Thyroid gland (tissue), 4 donors: ENCODE results near the gene ACCSL. TPM values are rescaled to one million over a fixed set of nuclear protein-coding genes. Genes with fewer than 3 reads are reported as not detected.

ENCODE experiments used
- DNase-seq, 2 donors: peaks; one replicate each; pipeline ENCODE4 v3.0.0-alpha.2; 2019
- H3K27ac ChIP-seq, 3 donors: fragments of 200-600 bp; sonication (generic); 1 replicate in 2 of 3; 2 replicates in 1 of 3; pipeline ENCODE4 v1.5.1; 2016 to 2019; ENCODE audit warnings: mild to moderate bottlenecking in 1 of 3, moderate library complexity in 1 of 3
- H3K27me3 ChIP-seq: fragments of 200-600 bp; sonication (generic); one replicate; pipeline ENCODE4 v1.5.1; 2019
- H3K36me3 ChIP-seq, 2 donors: fragments of 200-600 bp; sonication (generic); one replicate each; pipeline ENCODE4 v1.5.1; 2016 to 2019
- H3K4me1 ChIP-seq, 2 donors: fragments of 200-600 bp; sonication (generic); one replicate each; pipeline ENCODE4 v1.5.1; 2017 to 2019
- H3K4me3 ChIP-seq, 3 donors: fragments of 200-600 bp; sonication (generic); replicated peaks in 1 of 3; 1 replicate in 2 of 3; 2 replicates in 1 of 3; pipeline ENCODE4 v1.5.1; 2016; ENCODE audit warnings: mild to moderate bottlenecking in 1 of 3
- H3K9me3 ChIP-seq: fragments of 200-600 bp; sonication (generic); one replicate; pipeline ENCODE4 v1.5.1; 2017
- CTCF ChIP-seq, 6 experiments: fragments of 200-600 bp in 3 of 6; fragments of 450-650 bp in 3 of 6; sonication (generic) in 3 of 6; IDR thresholded peaks; one replicate each; pipeline ENCODE4 v1.5.1; 2016 to 2019; ENCODE audit warnings: antibody characterized with exemption in 6 of 6, mild to moderate bottlenecking in 2 of 6, inconsistent platforms in 1 of 6, moderate library complexity in 1 of 6
- POLR2A ChIP-seq, 2 donors: fragments of 450-650 bp; IDR thresholded peaks; one replicate each; pipeline ENCODE4 v1.6.1; 2017; ENCODE audit warnings: antibody characterized with exemption in 2 of 2, mild to moderate bottlenecking in 2 of 2, moderate library complexity in 1 of 2
- WGBS, 2 donors: methylation state at CpG; one replicate each; pipeline ENCODE4 v1.1.5; 2017; 5-methylcytosine and 5-hydroxymethylcytosine counted together
- intact Hi-C: fragments of 100-400 bp; cut with DNase I; formaldehyde crosslinking; loops from one replicate; pipeline ENCODE4 v1.15.1; 2023
- total RNA-seq, 4 donors: library from RNA; depleted of rRNA; stranded (reverse); fragments of >200 nt; gene quantifications; one replicate each; pipeline ENCODE4 v1.2.3, GENCODE V29; 2016

ACCSL gene
- total RNA-seq, 4 donors from 2014 or later = not detected

GRCh38 chr11:44034639-44035038, 13.1 kb upstream of the ACCSL start:
- no peak for DNase-seq
- no peaks in the 10 kb centered on the region for H3K27me3 ChIP-seq
- no peaks in the 10 kb centered on the region for H3K9me3 ChIP-seq
- H3K4me1 ChIP-seq = peaks cover 0 to 13% of the 10 kb centered on the region in 2 donors
- intact Hi-C loops = loop anchor here (10.0 kb wide), 1 partner anchor 140 kb away; no protein-coding TSS in a partner anchor
- TF ChIP-seq CTCF (IDR thresholded peaks at IDR 0.05) = no peak
- no peak for TF ChIP-seq POLR2A (IDR thresholded peaks at IDR 0.05)
- H3K27ac ChIP-seq = no peak overlapping the region
- no peak overlapping the region for H3K4me3 ChIP-seq
- no peaks in the 10 kb centered on the region for H3K36me3 ChIP-seq

GRCh38 chr11:44036811-44037657, 10.7 kb upstream of the ACCSL start:
- H3K36me3 ChIP-seq = no peaks in the 10 kb centered on the region
- H3K27me3 ChIP-seq = no peaks in the 10 kb centered on the region
- H3K4me1 ChIP-seq = peaks cover 0 to 11% of the 10 kb centered on the region in 2 donors
- no peak overlapping the region for H3K4me3 ChIP-seq
- H3K27ac ChIP-seq = peak overlapping the region in 1 of 3 donors; percentile 12
- intact Hi-C loops = loop anchor here (10.0 kb wide), 1 partner anchor 142 kb away; no protein-coding TSS in a partner anchor
- TF ChIP-seq CTCF (IDR thresholded peaks at IDR 0.05) (peak in 5 of 6 experiments; percentile 29 to 59 (median 45)), POLR2A (IDR thresholded peaks at IDR 0.05) (no peak)
- WGBS, 2 donors = 20 to 24% methylated on average over 12 of the region's 12 CpGs
- DNase-seq = peak; percentile 56 to 57
- H3K9me3 ChIP-seq = no peaks in the 10 kb centered on the region

GRCh38 chr11:44037658-44037998, 10.2 kb upstream of the ACCSL start:
- WGBS, 2 donors = 80 to 87% methylated on average over 2 of the region's 2 CpGs
- Histone ChIP-seq H3K4me3 (no peak overlapping the region), H3K4me1 (peaks cover 0 to 9% of the 10 kb centered on the region in 2 donors), H3K27me3 (no peaks in the 10 kb centered on the region), H3K9me3 (no peaks in the 10 kb centered on the region), H3K27ac (no peak overlapping the region), H3K36me3 (no peaks in the 10 kb centered on the region)
- no peak for DNase-seq
- TF ChIP-seq POLR2A (IDR thresholded peaks at IDR 0.05) = no peak
- no peak for TF ChIP-seq CTCF (IDR thresholded peaks at IDR 0.05)
- intact Hi-C loops = loop anchor here (10.0 kb wide), 1 partner anchor 143 kb away; no protein-coding TSS in a partner anchor

GRCh38 chr11:44043157-44043556, 4.6 kb upstream of the ACCSL start:
- DNase-seq = no peak
- WGBS, 2 donors = 89 to 91% methylated on average over 2 of the region's 2 CpGs
- Histone ChIP-seq H3K9me3 (no peaks in the 10 kb centered on the region), H3K27ac (no peak overlapping the region), H3K36me3 (no peaks in the 10 kb centered on the region), H3K4me1 (no peaks in the 10 kb centered on the region), H3K4me3 (no peak overlapping the region), H3K27me3 (no peaks in the 10 kb centered on the region)
- TF ChIP-seq CTCF (IDR thresholded peaks at IDR 0.05) = no peak
- intact Hi-C loops = no loop called here

GRCh38 chr11:44046182-44046581, 1.6 kb upstream of the ACCSL start:
- H3K36me3 ChIP-seq = no peaks in the 10 kb centered on the region
- no peaks in the 10 kb centered on the region for H3K4me1 ChIP-seq
- intact Hi-C loops = no loop called here
- no peaks in the 10 kb centered on the region for H3K9me3 ChIP-seq
- DNase-seq = no peak
- TF ChIP-seq CTCF (IDR thresholded peaks at IDR 0.05) = no peak
- no peak for TF ChIP-seq POLR2A (IDR thresholded peaks at IDR 0.05)
- no peak overlapping the region for H3K27ac ChIP-seq
- H3K27me3 ChIP-seq = no peaks in the 10 kb centered on the region
- H3K4me3 ChIP-seq = no peak overlapping the region
- 82 to 84% methylated on average over 2 of the region's 2 CpGs for WGBS, 2 donors
